NCI-H1417 treated with DMSO at 0.1 percent for 48 hours (cell line): Measurements from ENCODE around the gene ASPRV1.
"Not testable (repeated sequence)": the region's sequence is repeated elsewhere in the genome, so short reads cannot be mapped to it uniquely, and the experiment has no call there.

Source experiments
- DNase-seq: peaks from one replicate; lab custom pipeline; 2025; lab: John Stamatoyannopoulos, UW

Gene ASPRV1

DNA sequence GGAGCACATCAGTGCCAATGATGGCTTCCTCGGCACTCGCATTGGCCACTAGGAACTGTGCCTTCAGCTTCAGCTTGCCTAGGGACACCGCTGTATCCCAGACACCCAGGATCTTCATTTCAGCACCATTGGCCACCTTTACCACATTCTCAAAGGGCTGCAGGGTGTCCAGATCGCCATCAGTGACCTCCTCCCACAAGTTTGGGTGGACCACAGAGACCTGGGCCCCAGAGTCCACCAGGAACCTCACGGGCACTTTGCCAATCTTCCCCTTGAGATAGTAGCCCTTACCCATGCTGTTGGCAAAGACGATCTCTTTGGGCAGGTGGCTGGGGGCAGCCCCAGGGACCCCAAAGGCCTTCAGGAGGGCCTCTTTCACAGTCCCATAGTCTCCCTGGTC is 610 bp downstream of the ASPRV1 start:
- no peak for DNase-seq

- DNase-seq, result no peak
These were observed 2.0 kb downstream of the ASPRV1 start for GRCh38 chr2:69959425-69959824.

GRCh38 chr2:69958480-69958879 is 3.0 kb downstream of the ASPRV1 start:
- no peak for DNase-seq

GRCh38 chr2:69957965-69958364 is 3.5 kb downstream of the ASPRV1 start:
- DNase-seq, result no peak

GRCh38 chr2:69956475-69956979 is 4.9 kb downstream of the ASPRV1 start:
- no peak for DNase-seq

GRCh38 chr2:69955029-69955428 is 6.4 kb downstream of the ASPRV1 start:
- DNase-seq, result no peak

- no peak for DNase-seq
These were observed 7.3 kb downstream of the ASPRV1 start for GRCh38 chr2:69954084-69954483.

- no peak for DNase-seq
These were observed 8.9 kb downstream of the ASPRV1 start for GRCh38 chr2:69952336-69953115.

- DNase-seq, result not testable (repeated sequence)
These were observed 10.8 kb downstream of the ASPRV1 start for GRCh38 chr2:69950671-69951070.

DNA sequence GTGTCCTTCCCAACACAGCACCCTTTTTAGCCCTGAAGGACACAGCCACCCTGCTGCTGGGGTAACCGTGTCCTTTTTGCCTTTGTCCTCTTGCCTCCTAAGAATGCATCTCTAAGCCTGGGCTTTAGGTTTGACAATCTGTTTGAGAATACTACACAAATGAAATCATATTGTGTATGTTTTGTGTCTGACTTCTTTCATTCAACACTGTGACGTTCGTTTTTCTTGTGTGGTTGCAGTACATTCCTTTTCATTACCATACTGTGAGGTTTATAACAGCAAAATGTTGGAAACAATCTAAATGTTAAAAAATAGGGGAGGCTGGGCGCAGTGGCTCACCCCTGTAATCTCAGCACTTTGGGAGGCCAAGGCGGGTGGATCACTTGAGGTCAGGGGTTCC is 11.2 kb downstream of the ASPRV1 start:
- no peak for DNase-seq

- DNase-seq, result no peak
These were observed 12.3 kb downstream of the ASPRV1 start for GRCh38 chr2:69948963-69949645.

- DNase-seq, result no peak
These were observed 13.1 kb downstream of the ASPRV1 start for GRCh38 chr2:69948032-69948962.

DNA sequence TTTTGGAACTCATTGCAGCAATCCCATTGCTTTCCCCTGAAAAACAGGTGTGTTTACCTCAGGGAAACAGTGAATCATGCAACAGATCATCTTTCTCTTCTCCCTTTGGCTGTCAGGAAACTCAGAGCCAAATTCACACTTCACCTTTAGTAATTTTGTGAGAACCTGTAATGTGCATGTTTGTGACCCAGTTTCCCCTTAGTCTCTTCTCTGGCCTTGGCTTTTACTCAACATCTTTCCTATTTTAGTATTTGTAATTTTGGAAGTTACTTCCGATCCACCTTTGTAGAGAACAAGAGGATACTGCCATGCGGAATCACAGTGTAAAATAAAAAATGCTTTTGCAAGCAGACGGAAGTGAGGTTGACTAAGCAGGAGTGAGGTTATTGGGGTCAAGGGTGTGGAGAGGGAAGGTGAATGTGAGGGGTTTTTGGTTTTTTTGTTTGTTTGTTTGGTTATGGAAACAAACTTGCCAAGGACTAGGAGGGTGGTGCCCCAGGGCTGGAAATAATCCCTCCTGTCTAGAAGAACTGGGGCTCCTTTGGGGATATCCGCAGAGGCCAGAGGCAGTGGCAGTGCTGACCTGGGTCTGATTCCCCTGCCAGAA is 14.0 kb downstream of the ASPRV1 start:
- no peak for DNase-seq

DNA sequence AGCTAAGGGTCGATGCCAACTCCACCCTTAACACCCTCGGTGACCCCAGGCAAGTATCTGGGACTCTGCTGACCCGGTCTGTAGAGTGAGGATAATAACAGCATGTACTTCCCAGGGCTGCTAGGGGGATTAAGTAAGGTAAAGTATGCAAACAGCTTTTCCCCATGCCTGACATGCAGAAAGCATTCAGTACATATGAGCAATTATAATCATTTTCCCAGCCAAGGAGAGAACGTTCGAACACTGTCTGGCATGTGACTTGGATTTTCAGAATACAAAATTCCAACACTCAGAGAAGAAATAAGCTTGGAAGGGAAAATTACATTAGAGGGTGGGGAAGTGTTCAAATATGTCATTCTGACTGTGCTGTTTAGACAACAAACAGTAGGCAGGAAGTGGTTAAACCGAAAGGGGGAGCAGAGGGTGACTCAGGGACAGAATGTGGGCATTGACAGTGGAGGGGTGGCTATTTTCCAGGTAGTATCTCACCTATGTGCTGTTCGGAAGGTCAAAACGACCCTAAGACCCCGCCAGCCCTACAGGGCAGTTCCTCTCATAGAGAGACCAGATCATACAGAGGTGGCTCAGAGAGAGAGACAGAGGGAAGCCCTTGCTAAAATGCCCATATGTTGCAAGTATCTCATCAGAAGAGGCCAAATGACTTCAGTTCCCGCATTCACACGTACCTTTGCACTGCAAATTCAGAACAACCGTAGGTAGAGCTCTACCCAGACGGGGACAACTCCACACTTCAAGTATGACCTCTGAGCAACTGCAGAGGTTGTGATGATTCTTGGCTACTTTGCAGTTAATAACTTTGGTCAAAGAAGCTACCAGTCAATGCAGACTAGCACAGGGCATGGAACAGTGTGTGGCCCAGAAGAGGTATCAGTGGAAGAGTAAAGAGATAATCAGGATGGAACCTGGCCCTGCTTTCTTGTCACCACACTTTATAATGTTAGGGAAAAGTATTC is 14.8 kb downstream of the ASPRV1 start:
- no peak for DNase-seq

DNA sequence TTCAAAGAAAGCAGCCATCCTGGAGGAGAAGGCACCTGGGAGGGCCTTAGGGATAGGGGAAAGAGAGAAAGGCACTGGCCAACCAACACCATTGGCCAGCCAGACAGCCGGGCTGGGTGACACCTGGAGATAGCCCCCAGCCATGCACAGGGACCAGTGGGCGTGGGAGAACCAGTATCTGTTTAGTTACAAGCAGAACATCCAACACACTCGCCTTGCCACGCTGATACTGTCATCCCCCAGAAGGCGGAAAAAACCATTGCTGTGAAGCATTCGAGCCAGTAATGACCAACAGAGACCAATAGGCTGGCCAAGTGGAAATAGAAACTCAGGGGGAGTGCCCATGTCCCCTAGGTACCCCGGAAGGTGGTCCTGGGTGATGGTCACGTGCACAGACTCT is 15.5 kb downstream of the ASPRV1 start:
- no peak for DNase-seq

- DNase-seq, result no peak
These were observed 16.0 kb downstream of the ASPRV1 start for GRCh38 chr2:69945441-69945840.

DNA sequence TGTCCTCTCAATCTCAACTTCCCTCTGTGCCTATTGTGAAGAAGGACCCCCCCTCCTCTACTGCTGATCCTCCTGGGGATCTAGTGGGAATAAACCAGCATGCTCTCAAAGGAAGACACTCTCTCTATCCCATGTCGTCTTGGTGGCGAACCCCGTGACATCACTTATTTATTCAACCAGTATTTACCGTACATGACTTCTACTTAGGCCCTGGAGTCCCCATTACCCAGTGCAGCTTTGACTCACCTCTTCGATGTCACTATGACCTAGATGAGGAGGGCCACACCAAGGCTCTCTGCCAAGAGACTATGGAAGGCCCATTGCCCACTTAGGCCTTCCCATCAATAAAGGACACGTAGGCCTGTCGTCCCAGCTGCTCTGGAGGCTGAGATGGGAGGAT is 16.7 kb downstream of the ASPRV1 start:
- DNase-seq, result no peak

GRCh38 chr2:69943843-69944525 is 17.4 kb downstream of the ASPRV1 start:
- DNase-seq, result no peak

GRCh38 chr2:69943000-69943842 is 18.2 kb downstream of the ASPRV1 start:
- DNase-seq, result no peak
